Measurements from ENCODE around the gene GAREM2.

DNA sequence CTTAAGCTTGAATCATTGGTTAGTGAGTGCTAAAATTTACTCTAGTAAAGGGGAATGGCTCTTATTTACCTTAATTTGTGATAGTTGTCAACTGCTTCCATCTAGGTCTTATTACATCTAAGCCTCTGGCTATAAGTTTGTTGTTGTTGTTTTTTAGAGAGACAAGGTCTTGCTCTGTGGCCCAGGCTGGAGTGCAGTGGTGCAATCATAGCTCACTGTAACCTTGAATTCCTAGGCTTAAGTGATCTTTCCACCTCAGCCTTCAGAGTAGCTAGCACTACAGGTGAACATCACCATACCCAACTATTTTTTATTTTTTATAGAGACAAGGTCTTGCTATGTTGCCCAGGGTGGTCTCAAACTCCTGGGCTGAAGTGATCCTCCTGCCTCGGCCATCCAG, 65.0 kb downstream of the GAREM2 start:
- TF ChIP-seq ZZZ3 (IDR thresholded peaks at IDR 0.05) (no peak), SMC3 (conservative IDR thresholded peaks at IDR 0.05; ENCODE audit: insufficient read depth, low read depth, low read length) (no peak), SREBF2 (CRISPR knock-in tag; IDR thresholded peaks at IDR 0.05) (no peak), PHF21A (IDR thresholded peaks at IDR 0.05; ENCODE audit: borderline replicate concordance, low read depth) (no peak), MXI1 (IDR thresholded peaks at IDR 0.05; ENCODE audit: low read depth, low read length) (no peak), ZNF780A (CRISPR knock-in tag; IDR thresholded peaks at IDR 0.05) (no peak), MEF2A (IDR thresholded peaks at IDR 0.05; ENCODE audit: control insufficient read depth, low read depth, low read length) (no peak), EP300 (IDR thresholded peaks at IDR 0.05; ENCODE audit: low read length) (no peak), MCM3 (IDR thresholded peaks at IDR 0.05) (no peak)
- TF ChIP-seq, protein P1, sequence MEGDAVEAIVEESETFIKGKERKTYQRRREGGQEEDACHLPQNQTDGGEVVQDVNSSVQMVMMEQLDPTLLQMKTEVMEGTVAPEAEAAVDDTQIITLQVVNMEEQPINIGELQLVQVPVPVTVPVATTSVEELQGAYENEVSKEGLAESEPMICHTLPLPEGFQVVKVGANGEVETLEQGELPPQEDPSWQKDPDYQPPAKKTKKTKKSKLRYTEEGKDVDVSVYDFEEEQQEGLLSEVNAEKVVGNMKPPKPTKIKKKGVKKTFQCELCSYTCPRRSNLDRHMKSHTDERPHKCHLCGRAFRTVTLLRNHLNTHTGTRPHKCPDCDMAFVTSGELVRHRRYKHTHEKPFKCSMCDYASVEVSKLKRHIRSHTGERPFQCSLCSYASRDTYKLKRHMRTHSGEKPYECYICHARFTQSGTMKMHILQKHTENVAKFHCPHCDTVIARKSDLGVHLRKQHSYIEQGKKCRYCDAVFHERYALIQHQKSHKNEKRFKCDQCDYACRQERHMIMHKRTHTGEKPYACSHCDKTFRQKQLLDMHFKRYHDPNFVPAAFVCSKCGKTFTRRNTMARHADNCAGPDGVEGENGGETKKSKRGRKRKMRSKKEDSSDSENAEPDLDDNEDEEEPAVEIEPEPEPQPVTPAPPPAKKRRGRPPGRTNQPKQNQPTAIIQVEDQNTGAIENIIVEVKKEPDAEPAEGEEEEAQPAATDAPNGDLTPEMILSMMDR (IDR thresholded peaks at IDR 0.05 in 2 of 3, conservative IDR thresholded peaks at IDR 0.05 in 1 of 3; ENCODE audit: insufficient read depth in 2 of 3, low read depth in 1 of 3, low read length in 3 of 3) = no peak
- TF ChIP-seq, protein P2, sequence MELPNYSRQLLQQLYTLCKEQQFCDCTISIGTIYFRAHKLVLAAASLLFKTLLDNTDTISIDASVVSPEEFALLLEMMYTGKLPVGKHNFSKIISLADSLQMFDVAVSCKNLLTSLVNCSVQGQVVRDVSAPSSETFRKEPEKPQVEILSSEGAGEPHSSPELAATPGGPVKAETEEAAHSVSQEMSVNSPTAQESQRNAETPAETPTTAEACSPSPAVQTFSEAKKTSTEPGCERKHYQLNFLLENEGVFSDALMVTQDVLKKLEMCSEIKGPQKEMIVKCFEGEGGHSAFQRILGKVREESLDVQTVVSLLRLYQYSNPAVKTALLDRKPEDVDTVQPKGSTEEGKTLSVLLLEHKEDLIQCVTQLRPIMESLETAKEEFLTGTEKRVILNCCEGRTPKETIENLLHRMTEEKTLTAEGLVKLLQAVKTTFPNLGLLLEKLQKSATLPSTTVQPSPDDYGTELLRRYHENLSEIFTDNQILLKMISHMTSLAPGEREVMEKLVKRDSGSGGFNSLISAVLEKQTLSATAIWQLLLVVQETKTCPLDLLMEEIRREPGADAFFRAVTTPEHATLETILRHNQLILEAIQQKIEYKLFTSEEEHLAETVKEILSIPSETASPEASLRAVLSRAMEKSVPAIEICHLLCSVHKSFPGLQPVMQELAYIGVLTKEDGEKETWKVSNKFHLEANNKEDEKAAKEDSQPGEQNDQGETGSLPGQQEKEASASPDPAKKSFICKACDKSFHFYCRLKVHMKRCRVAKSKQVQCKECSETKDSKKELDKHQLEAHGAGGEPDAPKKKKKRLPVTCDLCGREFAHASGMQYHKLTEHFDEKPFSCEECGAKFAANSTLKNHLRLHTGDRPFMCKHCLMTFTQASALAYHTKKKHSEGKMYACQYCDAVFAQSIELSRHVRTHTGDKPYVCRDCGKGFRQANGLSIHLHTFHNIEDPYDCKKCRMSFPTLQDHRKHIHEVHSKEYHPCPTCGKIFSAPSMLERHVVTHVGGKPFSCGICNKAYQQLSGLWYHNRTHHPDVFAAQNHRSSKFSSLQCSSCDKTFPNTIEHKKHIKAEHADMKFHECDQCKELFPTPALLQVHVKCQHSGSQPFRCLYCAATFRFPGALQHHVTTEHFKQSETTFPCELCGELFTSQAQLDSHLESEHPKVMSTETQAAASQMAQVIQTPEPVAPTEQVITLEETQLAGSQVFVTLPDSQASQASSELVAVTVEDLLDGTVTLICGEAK (IDR thresholded peaks at IDR 0.05) = no peak
- TF ChIP-seq, protein P2 (CRISPR knock-in tag; IDR thresholded peaks at IDR 0.05) = no peak
- TF ChIP-seq, protein P3, sequence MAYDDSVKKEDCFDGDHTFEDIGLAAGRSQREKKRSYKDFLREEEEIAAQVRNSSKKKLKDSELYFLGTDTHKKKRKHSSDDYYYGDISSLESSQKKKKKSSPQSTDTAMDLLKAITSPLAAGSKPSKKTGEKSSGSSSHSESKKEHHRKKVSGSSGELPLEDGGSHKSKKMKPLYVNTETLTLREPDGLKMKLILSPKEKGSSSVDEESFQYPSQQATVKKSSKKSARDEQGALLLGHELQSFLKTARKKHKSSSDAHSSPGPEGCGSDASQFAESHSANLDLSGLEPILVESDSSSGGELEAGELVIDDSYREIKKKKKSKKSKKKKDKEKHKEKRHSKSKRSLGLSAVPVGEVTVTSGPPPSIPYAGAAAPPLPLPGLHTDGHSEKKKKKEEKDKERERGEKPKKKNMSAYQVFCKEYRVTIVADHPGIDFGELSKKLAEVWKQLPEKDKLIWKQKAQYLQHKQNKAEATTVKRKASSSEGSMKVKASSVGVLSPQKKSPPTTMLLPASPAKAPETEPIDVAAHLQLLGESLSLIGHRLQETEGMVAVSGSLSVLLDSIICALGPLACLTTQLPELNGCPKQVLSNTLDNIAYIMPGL (CRISPR knock-in tag; IDR thresholded peaks at IDR 0.05) = no peak
- TF ChIP-seq, protein P4, sequence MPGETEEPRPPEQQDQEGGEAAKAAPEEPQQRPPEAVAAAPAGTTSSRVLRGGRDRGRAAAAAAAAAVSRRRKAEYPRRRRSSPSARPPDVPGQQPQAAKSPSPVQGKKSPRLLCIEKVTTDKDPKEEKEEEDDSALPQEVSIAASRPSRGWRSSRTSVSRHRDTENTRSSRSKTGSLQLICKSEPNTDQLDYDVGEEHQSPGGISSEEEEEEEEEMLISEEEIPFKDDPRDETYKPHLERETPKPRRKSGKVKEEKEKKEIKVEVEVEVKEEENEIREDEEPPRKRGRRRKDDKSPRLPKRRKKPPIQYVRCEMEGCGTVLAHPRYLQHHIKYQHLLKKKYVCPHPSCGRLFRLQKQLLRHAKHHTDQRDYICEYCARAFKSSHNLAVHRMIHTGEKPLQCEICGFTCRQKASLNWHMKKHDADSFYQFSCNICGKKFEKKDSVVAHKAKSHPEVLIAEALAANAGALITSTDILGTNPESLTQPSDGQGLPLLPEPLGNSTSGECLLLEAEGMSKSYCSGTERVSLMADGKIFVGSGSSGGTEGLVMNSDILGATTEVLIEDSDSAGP (CRISPR knock-in tag; IDR thresholded peaks at IDR 0.05) = no peak
- TF ChIP-seq, protein P5, sequence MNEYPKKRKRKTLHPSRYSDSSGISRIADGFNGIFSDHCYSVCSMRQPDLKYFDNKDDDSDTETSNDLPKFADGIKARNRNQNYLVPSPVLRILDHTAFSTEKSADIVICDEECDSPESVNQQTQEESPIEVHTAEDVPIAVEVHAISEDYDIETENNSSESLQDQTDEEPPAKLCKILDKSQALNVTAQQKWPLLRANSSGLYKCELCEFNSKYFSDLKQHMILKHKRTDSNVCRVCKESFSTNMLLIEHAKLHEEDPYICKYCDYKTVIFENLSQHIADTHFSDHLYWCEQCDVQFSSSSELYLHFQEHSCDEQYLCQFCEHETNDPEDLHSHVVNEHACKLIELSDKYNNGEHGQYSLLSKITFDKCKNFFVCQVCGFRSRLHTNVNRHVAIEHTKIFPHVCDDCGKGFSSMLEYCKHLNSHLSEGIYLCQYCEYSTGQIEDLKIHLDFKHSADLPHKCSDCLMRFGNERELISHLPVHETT (CRISPR knock-in tag; conservative IDR thresholded peaks at IDR 0.05 in 1 of 2, IDR thresholded peaks at IDR 0.05 in 1 of 2) = no peak
